H1 (cell line): ENCODE measurements around the gene SPEN. TPM values are rescaled to one million over a fixed set of nuclear protein-coding genes. Genes with fewer than 3 reads are reported as not detected.

Experiments used
- CTCF ChIA-PET: fragments of 300-600 bp; sonication (Branson Sonifier 250); formaldehyde crosslinking; loops from one replicate; lab custom pipeline; 2021; ENCODE audit not compliant: partially characterized antibody; lab: Charles Lee
- POLR2A ChIA-PET: fragments of 300-600 bp; sonication (Branson Sonifier 250); formaldehyde crosslinking; loops from one replicate; lab custom pipeline; 2021; ENCODE audit warnings: inconsistent platforms; ENCODE audit not compliant: partially characterized antibody; lab: Charles Lee
- DNase-seq, 2 experiments: peaks; one replicate each; pipeline versions ENCODE4 v3.0.0 to v3.0.0-alpha.2; 2010 to 2022; ENCODE audit warnings: low spot score in 2 of 2, low read depth in 1 of 2, mixed read lengths in 1 of 2
- FAIRE-seq: peaks from 2 replicates; lab custom pipeline; 2011; peaks lifted over from hg19 to GRCh38; lab: Jason Lieb, UNC
- H2AFZ ChIP-seq: 2 replicates; pipeline ENCODE4 v1.8.1; 2012; ENCODE audit warnings: low read length, inconsistent platforms
- H2AK5ac ChIP-seq: 2 replicates; pipeline ENCODE4 v1.6.1; 2013; ENCODE audit warnings: low read depth, low read length
- H2BK120ac ChIP-seq: replicated peaks from 2 replicates; pipeline ENCODE3; 2013; ENCODE audit warnings: low read depth, low read length, inconsistent platforms
- H2BK12ac ChIP-seq: 2 replicates; pipeline ENCODE4 v1.6.1; 2013; ENCODE audit warnings: low read depth, low read length
- H2BK15ac ChIP-seq: 2 replicates; pipeline ENCODE4 v1.6.1; 2013; ENCODE audit warnings: low read length
- H2BK20ac ChIP-seq: 2 replicates; pipeline ENCODE4 v1.6.1; 2013; ENCODE audit warnings: low read length
- H2BK5ac ChIP-seq: 2 replicates; pipeline ENCODE4 v1.6.1; 2013; ENCODE audit warnings: low read depth, low read length
- H3K14ac ChIP-seq: 2 replicates; pipeline ENCODE4 v1.6.1; 2013; ENCODE audit warnings: inconsistent platforms; ENCODE audit not compliant: insufficient read length
- H3K18ac ChIP-seq: 2 replicates; pipeline ENCODE4 v1.6.1; 2013; ENCODE audit warnings: low read length; ENCODE audit errors: extremely low read depth
- H3K23ac ChIP-seq: 2 replicates; pipeline ENCODE4 v1.6.1; 2013; ENCODE audit warnings: inconsistent platforms; ENCODE audit not compliant: insufficient read length
- H3K23me2 ChIP-seq: 2 replicates; pipeline ENCODE4 v1.6.1; 2013; ENCODE audit warnings: low read depth, low read length
- H3K27ac ChIP-seq: 2 replicates; pipeline ENCODE4 v1.6.1; 2011; ENCODE audit warnings: low read depth, low read length, inconsistent platforms
- H3K27me3 ChIP-seq, 4 experiments: replicated peaks in 1 of 4; 1 replicate in 1 of 4; 2 replicates in 3 of 4; pipeline versions ENCODE4 v1.6.1 to v1.8.1; 2011 to 2013; ENCODE audit warnings: low read length in 3 of 4, mild to moderate bottlenecking in 3 of 4, inconsistent platforms in 2 of 4, mixed read lengths in 2 of 4, moderate library complexity in 1 of 4; ENCODE audit not compliant: control insufficient read depth in 3 of 4, insufficient read depth in 3 of 4; ENCODE audit errors: extremely low read depth in 1 of 4
- H3K36me3 ChIP-seq, 4 experiments: 2 replicates each; pipeline versions ENCODE4 v1.6.1 to v1.8.1; 2011 to 2013; ENCODE audit warnings: mild to moderate bottlenecking in 4 of 4, low read length in 3 of 4, moderate library complexity in 2 of 4, control low read depth in 1 of 4, inconsistent platforms in 1 of 4; ENCODE audit not compliant: insufficient read depth in 4 of 4, control insufficient read depth in 2 of 4
- H3K4ac ChIP-seq: replicated peaks from 2 replicates; pipeline ENCODE3; 2013; ENCODE audit warnings: low read length, low read depth, mixed read lengths, inconsistent platforms; ENCODE audit not compliant: insufficient read length
- H3K4me1 ChIP-seq, 4 experiments: replicated peaks in 1 of 4; 1 replicate in 1 of 4; 2 replicates in 3 of 4; pipeline versions ENCODE4 v1.6.1 to v1.8.1; 2011 to 2013; ENCODE audit warnings: low read length in 3 of 4, inconsistent platforms in 2 of 4, mixed read lengths in 1 of 4; ENCODE audit not compliant: insufficient read depth in 4 of 4, control insufficient read depth in 3 of 4
- H3K4me2 ChIP-seq, 2 experiments: 2 replicates each; pipeline versions ENCODE4 v1.6.1 to v1.8.1; 2011 to 2013; ENCODE audit warnings: low read depth in 2 of 2, low read length in 2 of 2, control low read depth in 1 of 2, inconsistent platforms in 1 of 2, mild to moderate bottlenecking in 1 of 2; ENCODE audit not compliant: insufficient read depth in 1 of 2
- H3K4me3 ChIP-seq, 4 experiments: fragments of 200-600, 300-600 bp in 1 of 4; sonication (generic), shearing (Covaris generic), sonication (Bioruptor Twin) in 1 of 4; 2 replicates each; pipeline versions ENCODE4 v1.5.1 to v1.8.1; 2011 to 2016; ENCODE audit warnings: low read length in 4 of 4, low read depth in 3 of 4, control low read depth in 2 of 4, inconsistent platforms in 2 of 4, mild to moderate bottlenecking in 2 of 4, mixed read lengths in 1 of 4, moderate library complexity in 1 of 4; ENCODE audit not compliant: insufficient read depth in 2 of 4; ENCODE audit errors: extremely low read depth in 1 of 4
- H3K56ac ChIP-seq: replicated peaks from 2 replicates; pipeline ENCODE3; 2013; ENCODE audit warnings: low read depth, mild to moderate bottlenecking, mixed read lengths, low read length, inconsistent platforms; ENCODE audit not compliant: insufficient read length
- H3K79me1 ChIP-seq: 2 replicates; pipeline ENCODE4 v1.6.1; 2013; ENCODE audit warnings: low read depth, low read length, control low read depth
- H3K79me2 ChIP-seq, 2 experiments: 2 replicates each; pipeline versions ENCODE4 v1.6.1 to v1.8.1; 2012 to 2013; ENCODE audit warnings: low read length in 2 of 2, mild to moderate bottlenecking in 2 of 2, inconsistent platforms in 1 of 2; ENCODE audit not compliant: insufficient read depth in 2 of 2, control insufficient read depth in 1 of 2
- H3K9ac ChIP-seq, 4 experiments: replicated peaks in 1 of 4; 1 replicate in 1 of 4; 2 replicates in 3 of 4; pipeline versions ENCODE4 v1.6.1 to v1.8.1; 2011 to 2013; ENCODE audit warnings: low read depth in 3 of 4, low read length in 3 of 4, control low read depth in 2 of 4, mild to moderate bottlenecking in 2 of 4, moderate library complexity in 2 of 4, inconsistent platforms in 1 of 4; ENCODE audit errors: extremely low read depth in 1 of 4
- H3K9me3 ChIP-seq, 2 experiments: 2 replicates each; pipeline versions ENCODE4 v1.6.1 to v1.8.1; 2012 to 2013; ENCODE audit warnings: mild to moderate bottlenecking in 2 of 2, moderate library complexity in 2 of 2, control low read depth in 1 of 2, inconsistent platforms in 1 of 2, low read depth in 1 of 2, low read length in 1 of 2, mixed read lengths in 1 of 2; ENCODE audit not compliant: insufficient read depth in 2 of 2
- H4K20me1 ChIP-seq, 2 experiments: replicated peaks in 1 of 2; 2 replicates each; pipeline versions ENCODE3 to v1.8.1; 2011 to 2013; ENCODE audit warnings: inconsistent platforms in 2 of 2, low read length in 2 of 2, mild to moderate bottlenecking in 1 of 2; ENCODE audit not compliant: insufficient read depth in 2 of 2, control insufficient read depth in 1 of 2
- H4K5ac ChIP-seq: 2 replicates; pipeline ENCODE4 v1.6.1; 2013; ENCODE audit warnings: low read length, low read depth, mixed read lengths, inconsistent platforms; ENCODE audit not compliant: insufficient read length
- H4K8ac ChIP-seq: 2 replicates; pipeline ENCODE4 v1.8.0; 2013; ENCODE audit warnings: mild to moderate bottlenecking, moderate library complexity, low read length, inconsistent platforms; ENCODE audit not compliant: insufficient read depth; ENCODE audit errors: extremely low read depth
- H4K91ac ChIP-seq: replicated peaks from 2 replicates; pipeline ENCODE3; 2013; ENCODE audit warnings: low read length, mixed read lengths, inconsistent platforms; ENCODE audit not compliant: insufficient read length
- ASH2L ChIP-seq: fragments of 200-600, 300-600 bp; sonication (generic); IDR thresholded peaks from one replicate; pipeline ENCODE4 v1.7.1; 2017; ENCODE audit warnings: low read length
- ATF3 ChIP-seq: IDR thresholded peaks from 2 replicates; pipeline ENCODE4 v1.6.1; 2011; ENCODE audit warnings: low read depth, mild to moderate bottlenecking, low read length; ENCODE audit not compliant: insufficient read depth
- BACH1 ChIP-seq: IDR thresholded peaks from 2 replicates; pipeline ENCODE4 v1.6.1; 2012; ENCODE audit warnings: low read length, improper control_type of control experiment
- CHD2 ChIP-seq: IDR thresholded peaks from 2 replicates; pipeline ENCODE4 v1.6.1; 2012; ENCODE audit warnings: low read length, improper control_type of control experiment
- CREB1 ChIP-seq: IDR thresholded peaks from 2 replicates; pipeline ENCODE4 v1.6.1; 2012; ENCODE audit warnings: inconsistent platforms
- E2F6 ChIP-seq: IDR thresholded peaks from 2 replicates; pipeline ENCODE4 v1.6.1; 2012; ENCODE audit warnings: inconsistent platforms
- FOSL1 ChIP-seq: IDR thresholded peaks from 2 replicates; pipeline ENCODE4 v1.6.1; 2011; ENCODE audit warnings: mild to moderate bottlenecking, low read depth, low read length, moderate library complexity; ENCODE audit not compliant: insufficient read depth
- GTF2F1 ChIP-seq: IDR thresholded peaks from 2 replicates; pipeline ENCODE4 v1.6.1; 2012; ENCODE audit warnings: low read depth, low read length, improper control_type of control experiment, borderline replicate concordance
- JUN ChIP-seq: IDR thresholded peaks from 2 replicates; pipeline ENCODE4 v1.6.1; 2011; ENCODE audit warnings: low read depth, mild to moderate bottlenecking, improper control_type of control experiment, low read length
- POLR2A ChIP-seq, 2 experiments: IDR thresholded peaks; 1 replicate in 1 of 2; 2 replicates in 1 of 2; pipeline ENCODE4 v1.6.1; 2011; ENCODE audit warnings: low read depth in 2 of 2, low read length in 2 of 2, mild to moderate bottlenecking in 2 of 2; ENCODE audit errors: control extremely low read depth in 1 of 2
- RFX5 ChIP-seq: IDR thresholded peaks from 2 replicates; pipeline ENCODE4 v1.6.1; 2011; ENCODE audit warnings: low read depth, low read length, improper control_type of control experiment, borderline replicate concordance
- SUZ12 ChIP-seq: fragments of 200-600 bp; sonication (generic); IDR thresholded peaks from 2 replicates; pipeline ENCODE4 v1.6.1; 2012; ENCODE audit warnings: mild to moderate bottlenecking, inconsistent platforms, low read length, moderate library complexity, mixed read lengths
- USF2 ChIP-seq: IDR thresholded peaks from 2 replicates; pipeline ENCODE4 v1.6.1; 2011; ENCODE audit warnings: low read length, improper control_type of control experiment
- WGBS, 2 experiments: shearing (Covaris generic) in 1 of 2; methylation state at CpG; one replicate each; pipeline versions ENCODE4 v1.1.6 to v1.1.7; 2013 to 2015; ENCODE audit warnings: low lambda C conversion rate in 2 of 2, mixed read lengths in 2 of 2, inconsistent platforms in 1 of 2, low coverage in 1 of 2, missing lambda C conversion rate in 1 of 2; ENCODE audit not compliant: insufficient replicate concordance in 2 of 2, insufficient coverage in 1 of 2, insufficient read length in 1 of 2; ENCODE audit errors: extremely low coverage in 1 of 2, missing lambda C conversion rate in 1 of 2; 5-methylcytosine and 5-hydroxymethylcytosine counted together
- polyA plus RNA-seq, 7 experiments: library from polyadenylated mRNA; depleted of rRNA in 3 of 7; stranded (reverse) in 5 of 7; unstranded in 2 of 7; fragments of >200 nt in 5 of 7; fragments of 200-250 nt in 2 of 7; gene quantifications; 1 replicate in 5 of 7; 2 replicates in 1 of 7; 4 replicates in 1 of 7; pipeline versions ENCODE4 v1.2.1 to v1.2.3, GENCODE V29; 2011 to 2013; ENCODE audit warnings: missing spikeins in 2 of 7, mixed read lengths in 2 of 7
- total RNA-seq: library from RNA; stranded (reverse); fragmentation: NEBNext Ultra II Directional; extraction: Animal tissue kit (Norgen Biotek cat#: 25700); gene quantifications from 2 replicates; pipeline ENCODE4 v1.2.1, GENCODE V29; 2021

The SPEN gene
- total and polyA plus RNA-seq, 2 of the 8 experiments (the other 6 are each of a cell fraction or from before 2014, with no cell fraction given) = 12.5 to 52.1 TPM

- CTCF ChIA-PET = interaction anchor here (0.5 to 2.6 kb wide), 3 partner anchors 54 to 82 kb away, joined by 3 to 7 read pairs (median 3); no protein-coding TSS in a partner anchor
- no peak for FAIRE-seq
- peaks cover 12% of the 10 kb centered on the region for H3K79me1 ChIP-seq
Observed at GRCh38 chr1:15874471-15874870, 27.0 kb downstream of the SPEN start.

More at GRCh38 chr1:15874471-15874870, 27.0 kb downstream of the SPEN start:
- Histone ChIP-seq H4K5ac (no peak overlapping the region), H3K27ac (no peak overlapping the region), H2BK120ac (no peak overlapping the region), H3K27me3 (no peaks in the 10 kb centered on the region), H3K9ac (no peak overlapping the region), H3K36me3 (peaks cover 0 to 26% (median 6%) of the 10 kb centered on the region in 4 experiments; a peak in 4 of 8 replicates), H2AFZ (no peak overlapping the region), H4K8ac (no peak overlapping the region), H3K14ac (no peak overlapping the region), H3K23ac (no peak overlapping the region), H2BK20ac (no peak overlapping the region), H3K23me2 (no peaks in the 10 kb centered on the region), H3K4me2 (no peak overlapping the region), H2BK12ac (no peak overlapping the region), H2BK5ac (no peak overlapping the region), H2AK5ac (no peak overlapping the region), H3K4me1 (no peaks in the 10 kb centered on the region), H4K91ac (no peak overlapping the region), H3K4me3 (no peak overlapping the region), H3K56ac (no peak overlapping the region), H3K79me2 (peaks cover 3 to 95% of the 10 kb centered on the region in 2 experiments), H2BK15ac (no peak overlapping the region), H3K18ac (no peak overlapping the region), H4K20me1 (peaks cover 4 to 8% of the 10 kb centered on the region in 2 experiments), H3K9me3 (no peaks in the 10 kb centered on the region), H3K4ac (no peak overlapping the region)
- DNase-seq = no peak
- POLR2A ChIA-PET = interaction anchor here (1.5 to 1.9 kb wide), 3 partner anchors 9 to 40 kb away, joined by 4 to 7 read pairs (median 4); no protein-coding TSS in a partner anchor
- WGBS, 2 experiments = 85% methylated on average over 1 of the region's 1 CpG; no CpG with 5 or more reads in 1 of the 2 experiments
- no peak for TF ChIP-seq JUN
- TF ChIP-seq CHD2 = no peak
- TF ChIP-seq SUZ12 = no peak
- TF ChIP-seq GTF2F1 = no peak
- no peak for TF ChIP-seq ASH2L
- TF ChIP-seq USF2 = no peak
- TF ChIP-seq POLR2A (IDR thresholded peaks at IDR 0.05; ENCODE audit: control extremely low read depth in 1 of 2, low read depth in 2 of 2, low read length in 2 of 2) = no peak
- no peak for TF ChIP-seq CREB1
- no peak for TF ChIP-seq FOSL1
- no peak for TF ChIP-seq ATF3
- no peak for TF ChIP-seq E2F6
- TF ChIP-seq RFX5 = no peak
- no peak for TF ChIP-seq BACH1
